Activated naive CD4-positive, alpha-beta T cell treated with anti-CD3 and anti-CD28 coated beads, Interleukin-2, amount 50 U/mL, for 16 hours (primary cell): Measurements from ENCODE around the gene PARN.

Source experiments
- DNase-seq: peaks from one replicate; pipeline ENCODE4 v3.0.0-alpha.2; 2020

Gene PARN

GRCh38 chr16:14524979-14525378 is 105.1 kb downstream of the PARN start:
- no peak for DNase-seq

GRCh38 chr16:14523632-14524031 is 106.4 kb downstream of the PARN start:
- DNase-seq: no peak

- no peak for DNase-seq
These were observed 107.4 kb downstream of the PARN start for GRCh38 chr16:14522671-14523070.

- no peak for DNase-seq
These were observed 109.3 kb downstream of the PARN start for GRCh38 chr16:14520753-14521152.

GRCh38 chr16:14514967-14515366 is 115.1 kb downstream of the PARN start:
- DNase-seq: no peak

GRCh38 chr16:14513389-14514107 is 116.5 kb downstream of the PARN start:
- DNase-seq: no peak

- no peak for DNase-seq
These were observed 118.3 kb downstream of the PARN start for GRCh38 chr16:14511800-14512135.

- no peak for DNase-seq
These were observed 118.9 kb downstream of the PARN start for GRCh38 chr16:14510939-14511799.

- DNase-seq: no peak
These were observed 119.5 kb downstream of the PARN start for GRCh38 chr16:14510581-14510938.

GRCh38 chr16:14509675-14510132 is 120.4 kb downstream of the PARN start:
- DNase-seq: no peak

- DNase-seq: no peak
These were observed 121.0 kb downstream of the PARN start for GRCh38 chr16:14509055-14509454.

GRCh38 chr16:14505846-14506245 is 124.2 kb downstream of the PARN start:
- DNase-seq: no peak

- no peak for DNase-seq
These were observed 126.9 kb downstream of the PARN start for GRCh38 chr16:14502932-14503741.

GRCh38 chr16:14502256-14502875 is 127.7 kb downstream of the PARN start:
- no peak for DNase-seq

GRCh38 chr16:14501331-14502255 is 128.5 kb downstream of the PARN start:
- DNase-seq: no peak

GRCh38 chr16:14500791-14501190 is 129.3 kb downstream of the PARN start:
- DNase-seq: no peak

- no peak for DNase-seq
These were observed 130.9 kb downstream of the PARN start for GRCh38 chr16:14499110-14499509.

- DNase-seq: no peak
These were observed 132.6 kb downstream of the PARN start for GRCh38 chr16:14497245-14498082.

- no peak for DNase-seq
These were observed 133.3 kb downstream of the PARN start for GRCh38 chr16:14496786-14497185.

GRCh38 chr16:14496047-14496770 is 133.9 kb downstream of the PARN start:
- no peak for DNase-seq
